Bronchial epithelial cell (primary cell): Measurements from ENCODE around the gene LAMTOR2. TPM values are rescaled to one million over a fixed set of nuclear protein-coding genes. Genes with fewer than 3 reads are reported as not detected.
A peak's percentile ranks its signal among the peaks of the same experiment; 100 is the strongest.
"Not testable (repeated sequence)": the region's sequence is repeated elsewhere in the genome, so short reads cannot be mapped to it uniquely, and the experiment has no call there.

ENCODE experiments used
- DNase-seq: peaks from one replicate; pipeline ENCODE4 v3.0.0-alpha.2; 2010; ENCODE audit warnings: low read depth
- FAIRE-seq: peaks from 2 replicates; lab custom pipeline; 2011; peaks lifted over from hg19 to GRCh38; lab: Jason Lieb, UNC
- H3K27me3 ChIP-seq: 2 replicates; pipeline ENCODE4 v1.5.1; 2011; ENCODE audit warnings: low read length; ENCODE audit not compliant: control insufficient read depth, insufficient read depth
- H3K36me3 ChIP-seq: 2 replicates; pipeline ENCODE4 v1.5.1; 2011; ENCODE audit warnings: low read length; ENCODE audit not compliant: control insufficient read depth, insufficient read depth
- H3K4me3 ChIP-seq: 2 replicates; pipeline ENCODE4 v1.5.1; 2011; ENCODE audit warnings: mild to moderate bottlenecking, low read depth, low read length, control low read depth
- total RNA-seq: library from RNA; depleted of rRNA; stranded (reverse); fragments of >200 nt; gene quantifications from 2 replicates; pipeline ENCODE4 v1.2.1, GENCODE V29; 2014
- TF ChIP-seq, protein P1 (sequence below): IDR thresholded peaks from 2 replicates; pipeline ENCODE4 v1.5.1; 2011; ENCODE audit warnings: mild to moderate bottlenecking, moderate library complexity, low read length, control low read depth, inconsistent platforms; ENCODE audit not compliant: insufficient read depth, severe bottlenecking

Gene LAMTOR2
- total RNA-seq, 1 donor from 2014 or later = 46.6 TPM

DNA sequence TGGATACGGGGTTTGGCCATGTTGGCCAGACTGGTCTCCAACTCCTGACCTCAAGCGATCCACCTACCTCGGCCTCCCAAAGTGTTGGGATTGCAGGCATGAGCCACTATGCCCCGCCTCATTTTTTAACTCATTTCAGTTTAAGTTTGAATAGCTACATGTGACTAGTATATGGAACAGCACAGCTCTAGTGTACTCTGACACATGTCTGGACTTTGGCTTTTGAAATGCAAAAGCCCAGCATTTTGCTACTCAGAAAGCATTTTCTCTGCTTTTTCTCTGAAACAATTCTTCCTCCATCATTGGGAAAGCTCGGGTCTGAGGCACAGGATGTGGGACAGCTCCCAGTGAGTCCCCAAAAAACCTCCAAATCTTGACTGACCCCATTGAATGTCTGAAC, 29.8 kb upstream of the LAMTOR2 start:
- TF ChIP-seq, protein P1, sequence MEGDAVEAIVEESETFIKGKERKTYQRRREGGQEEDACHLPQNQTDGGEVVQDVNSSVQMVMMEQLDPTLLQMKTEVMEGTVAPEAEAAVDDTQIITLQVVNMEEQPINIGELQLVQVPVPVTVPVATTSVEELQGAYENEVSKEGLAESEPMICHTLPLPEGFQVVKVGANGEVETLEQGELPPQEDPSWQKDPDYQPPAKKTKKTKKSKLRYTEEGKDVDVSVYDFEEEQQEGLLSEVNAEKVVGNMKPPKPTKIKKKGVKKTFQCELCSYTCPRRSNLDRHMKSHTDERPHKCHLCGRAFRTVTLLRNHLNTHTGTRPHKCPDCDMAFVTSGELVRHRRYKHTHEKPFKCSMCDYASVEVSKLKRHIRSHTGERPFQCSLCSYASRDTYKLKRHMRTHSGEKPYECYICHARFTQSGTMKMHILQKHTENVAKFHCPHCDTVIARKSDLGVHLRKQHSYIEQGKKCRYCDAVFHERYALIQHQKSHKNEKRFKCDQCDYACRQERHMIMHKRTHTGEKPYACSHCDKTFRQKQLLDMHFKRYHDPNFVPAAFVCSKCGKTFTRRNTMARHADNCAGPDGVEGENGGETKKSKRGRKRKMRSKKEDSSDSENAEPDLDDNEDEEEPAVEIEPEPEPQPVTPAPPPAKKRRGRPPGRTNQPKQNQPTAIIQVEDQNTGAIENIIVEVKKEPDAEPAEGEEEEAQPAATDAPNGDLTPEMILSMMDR = no peak
- DNase-seq (no peak), FAIRE-seq (no peak)
- H3K36me3 ChIP-seq = no peaks in the 10 kb centered on the region
- H3K27me3 ChIP-seq = no peaks in the 10 kb centered on the region
- no peak overlapping the region for H3K4me3 ChIP-seq

GRCh38 chr1:156025876-156026275, 28.7 kb upstream of the LAMTOR2 start:
- no peaks in the 10 kb centered on the region for H3K36me3 ChIP-seq
- H3K4me3 ChIP-seq = no peak overlapping the region
- H3K27me3 ChIP-seq = no peaks in the 10 kb centered on the region
- FAIRE-seq = no peak
- TF ChIP-seq, protein P1 = peak; percentile 78
- peak; percentile 30 for DNase-seq

- no peaks in the 10 kb centered on the region for H3K36me3 ChIP-seq
- FAIRE-seq (no peak), DNase-seq (no peak)
- H3K4me3 ChIP-seq = no peak overlapping the region
- TF ChIP-seq, protein P1 = no peak
- H3K27me3 ChIP-seq = no peaks in the 10 kb centered on the region
These were observed 28.0 kb upstream of the LAMTOR2 start for GRCh38 chr1:156026588-156026987.

GRCh38 chr1:156033011-156033410, 21.6 kb upstream of the LAMTOR2 start:
- FAIRE-seq = no peak
- peaks cover 2% of the 10 kb centered on the region for H3K36me3 ChIP-seq
- DNase-seq = no peak
- H3K4me3 ChIP-seq = no peak overlapping the region
- H3K27me3 ChIP-seq = no peaks in the 10 kb centered on the region
- TF ChIP-seq, protein P1 = no peak

DNA sequence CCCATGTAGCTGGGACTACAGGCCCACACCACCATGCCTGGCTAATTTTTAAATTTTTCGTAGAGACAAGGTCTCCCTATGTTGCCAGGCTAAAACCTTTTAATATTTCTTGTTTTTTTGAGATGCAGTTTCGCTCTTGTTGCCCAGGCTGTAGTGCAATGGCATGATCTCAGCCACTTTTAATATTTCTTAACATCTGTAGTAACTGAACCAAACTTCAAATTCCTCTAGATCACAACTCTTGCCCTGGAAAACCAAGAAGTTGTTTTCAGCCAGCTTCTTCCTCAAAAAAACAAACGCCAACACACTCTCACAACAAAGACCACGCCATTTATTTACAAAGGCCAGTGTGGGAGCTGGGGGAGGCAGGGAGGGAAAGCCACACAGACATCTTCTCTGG, 19.6 kb upstream of the LAMTOR2 start:
- not testable (repeated sequence) for H3K4me3 ChIP-seq, H3K27me3 ChIP-seq, H3K36me3 ChIP-seq, DNase-seq, FAIRE-seq

DNA sequence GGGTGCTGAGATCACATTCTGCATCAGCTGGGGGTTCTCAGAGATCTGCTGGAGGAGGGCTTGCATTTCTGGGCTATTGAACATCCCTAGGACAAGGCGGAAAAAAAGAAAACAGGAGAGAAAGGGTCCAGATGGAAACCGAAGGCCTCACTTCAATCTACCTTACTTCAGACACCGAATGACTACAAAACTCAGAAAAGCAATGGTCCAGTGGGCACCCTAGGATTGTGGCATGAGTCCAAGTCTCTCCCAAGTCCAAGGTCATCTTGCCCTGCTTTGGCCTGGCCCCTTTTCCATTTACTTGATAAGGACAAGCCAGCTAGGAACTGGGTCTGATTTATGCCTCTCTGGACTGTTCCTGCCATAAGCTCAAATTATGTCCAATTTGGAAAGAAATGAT, 11.8 kb upstream of the LAMTOR2 start:
- peaks cover 12% of the 10 kb centered on the region for H3K36me3 ChIP-seq
- no peak for FAIRE-seq
- no peak for DNase-seq

More for the DNA sequence above, 11.8 kb upstream of the LAMTOR2 start:
- TF ChIP-seq, protein P1 = no peak
- Histone ChIP-seq H3K27me3 (no peaks in the 10 kb centered on the region), H3K4me3 (no peak overlapping the region)
